Adrenal gland (tissue), 12 donors: ENCODE results near the gene ZNF366. TPM values are rescaled to one million over a fixed set of nuclear protein-coding genes. Genes with fewer than 3 reads are reported as not detected.
"Not testable (repeated sequence)": the region's sequence is repeated elsewhere in the genome, so short reads cannot be mapped to it uniquely, and the experiment has no call there.

Source experiments
- DNase-seq, 7 donors: peaks; one replicate each; pipeline ENCODE4 v3.0.0-alpha.2; 2019 to 2020
- H3K27ac ChIP-seq, 5 donors: fragments of 200-600 bp; sonication (generic) in 4 of 5; 1 replicate in 3 of 5; 2 replicates in 2 of 5; pipeline versions ENCODE4 v1.5.1 to v1.8.0; 2016 to 2020; ENCODE audit warnings: mild to moderate bottlenecking in 1 of 5
- H3K27me3 ChIP-seq: fragments of 200-600 bp; 2 replicates; pipeline ENCODE4 v1.8.0; 2021
- H3K36me3 ChIP-seq, 2 donors: fragments of 200-600 bp; replicated peaks in 1 of 2; 1 replicate in 1 of 2; 2 replicates in 1 of 2; pipeline versions ENCODE4 v1.5.1 to v1.8.0; 2018 to 2022
- H3K4me1 ChIP-seq, 2 donors: fragments of 200-600 bp; replicated peaks in 1 of 2; 1 replicate in 1 of 2; 2 replicates in 1 of 2; pipeline versions ENCODE4 v1.5.1 to v1.8.0; 2018 to 2021
- H3K4me3 ChIP-seq, 4 donors: fragments of 200-600 bp; sonication (generic) in 3 of 4; one replicate each; pipeline ENCODE4 v1.5.1; 2016 to 2018
- H3K9me3 ChIP-seq, 3 donors: fragments of 200-600 bp; sonication (generic) in 1 of 3; replicated peaks in 1 of 3; 1 replicate in 2 of 3; 2 replicates in 1 of 3; pipeline versions ENCODE4 v1.5.1 to v1.8.0; 2016 to 2021
- POLR2A ChIP-seq, 2 donors: fragments of 450-650 bp; IDR thresholded peaks; one replicate each; pipeline ENCODE4 v1.6.1; 2017; ENCODE audit warnings: antibody characterized with exemption in 2 of 2, mild to moderate bottlenecking in 2 of 2, moderate library complexity in 1 of 2
- WGBS, 4 donors: extraction: QIAGEN DNeasy Blood & Tissue Kit in 2 of 4; methylation state at CpG; one replicate each; pipeline versions ENCODE4 v1.1.5 to v1.1.7; 2013 to 2017; 5-methylcytosine and 5-hydroxymethylcytosine counted together
- intact Hi-C, 2 donors: fragments of 100-400 bp; cut with DNase I; formaldehyde crosslinking; loops; one replicate each; pipeline versions ENCODE4 v1.14.1 to v1.15.0; 2022 to 2023
- polyA plus RNA-seq, 3 donors: library from polyadenylated mRNA; stranded (reverse); fragments of 200-250 nt in 2 of 3; fragments of 350-450 nt in 1 of 3; fragmentation: Illumina TruSeq in 1 of 3; extraction: RNeasy Lipid Tissue Mini Kit (QIAGEN cat#74804) in 1 of 3; gene quantifications; one replicate each; pipeline ENCODE4 v1.2.3, GENCODE V29; 2013 to 2014
- total RNA-seq, 9 donors: library from RNA; depleted of rRNA in 4 of 9; stranded (reverse); fragments of >200 nt in 4 of 9; fragments of 120-200 nt in 1 of 9; fragmentation: NEBNext Ultra II Directional in 1 of 9; extraction: Animal tissue kit (Norgen Biotek cat#: 25700) in 1 of 9; gene quantifications; one replicate each; pipeline versions ENCODE4 v1.1.0 to v1.2.4, GENCODE V29; 2013 to 2023
- TF ChIP-seq, protein P1 (sequence below), 6 experiments: fragments of 450-650 bp in 4 of 6; fragments of 200-600 bp in 2 of 6; sonication (generic) in 1 of 6; IDR thresholded peaks; 1 replicate in 5 of 6; 2 replicates in 1 of 6; pipeline versions ENCODE4 v1.5.1 to v1.8.0; 2016 to 2021; ENCODE audit warnings: antibody characterized with exemption in 6 of 6, mild to moderate bottlenecking in 2 of 6, moderate library complexity in 1 of 6
- donor health status: healthy with polysubstance abuse.
- donor health status: Bipolar disorder and iron deficiency.
- donor health status: DM: yes; HTN: yes; CAD: no.
- donor health status: DM: no; HTN: no; CAD: no.
- donor health status: DM: no; HTN: no; CAD: no.
- donor health status: DM: yes; HTN: yes; CAD: no.

The ZNF366 gene
- total and polyA plus RNA-seq, 12 donors = 0.24 to 5.3 (median 2.6) TPM

DNA sequence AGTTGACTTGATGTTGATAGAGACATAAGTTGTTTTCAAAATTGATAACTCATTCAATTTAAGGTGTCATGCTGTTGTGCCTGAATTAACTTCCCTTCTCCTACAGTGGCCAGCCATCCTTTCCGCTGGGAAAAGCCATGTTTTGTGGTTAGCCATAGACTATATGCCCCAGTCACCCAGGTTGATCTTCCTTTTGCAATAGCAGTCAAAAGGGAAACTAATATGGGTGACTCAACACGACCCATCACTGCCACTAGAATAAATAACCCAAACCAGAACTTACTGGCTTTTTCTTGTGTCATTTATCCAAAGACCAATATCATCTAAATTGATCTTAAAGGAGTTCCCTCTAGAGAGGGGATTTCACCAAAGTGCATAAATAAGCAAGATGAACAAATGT lies 99.7 kb downstream of the ZNF366 start:
- no peak for DNase-seq
- TF ChIP-seq, protein P1, sequence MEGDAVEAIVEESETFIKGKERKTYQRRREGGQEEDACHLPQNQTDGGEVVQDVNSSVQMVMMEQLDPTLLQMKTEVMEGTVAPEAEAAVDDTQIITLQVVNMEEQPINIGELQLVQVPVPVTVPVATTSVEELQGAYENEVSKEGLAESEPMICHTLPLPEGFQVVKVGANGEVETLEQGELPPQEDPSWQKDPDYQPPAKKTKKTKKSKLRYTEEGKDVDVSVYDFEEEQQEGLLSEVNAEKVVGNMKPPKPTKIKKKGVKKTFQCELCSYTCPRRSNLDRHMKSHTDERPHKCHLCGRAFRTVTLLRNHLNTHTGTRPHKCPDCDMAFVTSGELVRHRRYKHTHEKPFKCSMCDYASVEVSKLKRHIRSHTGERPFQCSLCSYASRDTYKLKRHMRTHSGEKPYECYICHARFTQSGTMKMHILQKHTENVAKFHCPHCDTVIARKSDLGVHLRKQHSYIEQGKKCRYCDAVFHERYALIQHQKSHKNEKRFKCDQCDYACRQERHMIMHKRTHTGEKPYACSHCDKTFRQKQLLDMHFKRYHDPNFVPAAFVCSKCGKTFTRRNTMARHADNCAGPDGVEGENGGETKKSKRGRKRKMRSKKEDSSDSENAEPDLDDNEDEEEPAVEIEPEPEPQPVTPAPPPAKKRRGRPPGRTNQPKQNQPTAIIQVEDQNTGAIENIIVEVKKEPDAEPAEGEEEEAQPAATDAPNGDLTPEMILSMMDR (IDR thresholded peaks at IDR 0.05) = no peak
- TF ChIP-seq POLR2A (IDR thresholded peaks at IDR 0.05) = no peak
- H3K36me3 ChIP-seq = no peaks in the 10 kb centered on the region
- H3K4me1 ChIP-seq = no peaks in the 10 kb centered on the region
- H3K4me3 ChIP-seq = no peak overlapping the region
- intact Hi-C loops = loop anchor here in 1 of 2 donors (10.0 kb wide), 1 partner anchor 117 kb away; no protein-coding TSS in a partner anchor
- no peak overlapping the region for H3K27ac ChIP-seq
- no peaks in the 10 kb centered on the region for H3K27me3 ChIP-seq
- H3K9me3 ChIP-seq = no peaks in the 10 kb centered on the region
- 82 to 89% (median 85%) methylated on average over 2 of the region's 2 CpGs for WGBS, 4 donors

DNA sequence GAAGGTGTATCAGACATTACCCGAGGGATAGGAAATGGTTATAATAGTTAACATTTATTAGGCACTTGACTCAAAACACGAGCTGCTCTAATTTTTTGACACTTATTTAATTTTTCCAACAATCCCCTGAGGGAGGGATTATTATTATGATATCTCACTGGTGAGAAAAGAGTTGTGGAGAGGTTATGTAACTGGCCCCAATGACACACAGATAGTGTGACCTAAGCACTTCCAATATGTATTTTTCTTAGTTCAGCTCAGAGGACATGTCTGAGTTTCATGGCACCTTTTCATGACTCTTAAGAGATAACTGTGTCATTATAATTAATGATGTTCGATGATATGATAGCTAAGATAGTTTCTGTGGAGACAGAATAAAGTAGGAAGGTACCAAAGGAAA lies 100.1 kb downstream of the ZNF366 start:
- no peak for DNase-seq
- no peak for TF ChIP-seq POLR2A (IDR thresholded peaks at IDR 0.05)
- TF ChIP-seq, protein P1 (IDR thresholded peaks at IDR 0.05) = no peak
- Histone ChIP-seq H3K27ac (no peak overlapping the region), H3K4me1 (no peaks in the 10 kb centered on the region), H3K4me3 (no peak overlapping the region), H3K9me3 (no peaks in the 10 kb centered on the region), H3K27me3 (no peaks in the 10 kb centered on the region), H3K36me3 (no peaks in the 10 kb centered on the region)
- intact Hi-C loops = loop anchor here in 1 of 2 donors (10.0 kb wide), 1 partner anchor 118 kb away; no protein-coding TSS in a partner anchor
- 71 to 78% (median 78%) methylated on average over 3 of the region's 3 CpGs for WGBS, 4 donors

DNA sequence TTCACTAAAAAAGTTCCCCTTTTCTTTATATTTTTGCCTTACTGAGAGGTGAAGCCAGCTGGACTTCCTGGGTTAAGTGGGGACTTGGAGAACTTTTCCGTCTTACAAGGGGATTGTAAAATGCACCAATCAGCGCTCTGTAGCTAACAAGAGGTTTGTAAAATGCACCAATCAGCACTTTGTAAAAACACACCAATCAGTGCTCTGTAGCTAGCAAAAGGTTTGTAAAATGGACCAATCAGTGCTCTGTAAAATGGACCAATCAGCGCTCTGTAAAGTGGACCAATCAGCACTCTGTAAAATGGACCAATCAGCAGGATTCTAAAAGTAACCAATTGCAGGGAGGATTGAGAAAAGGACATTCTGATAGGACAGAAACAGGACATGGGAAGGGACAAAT lies 102.4 kb downstream of the ZNF366 start:
- WGBS, 4 donors = 86 to 95% (median 93%) methylated on average over 3 of the region's 3 CpGs
- not testable (repeated sequence) for H3K4me1 ChIP-seq
- intact Hi-C loops = loop anchor here in 1 of 2 donors (10.0 kb wide), 1 partner anchor 120 kb away; no protein-coding TSS in a partner anchor

DNA sequence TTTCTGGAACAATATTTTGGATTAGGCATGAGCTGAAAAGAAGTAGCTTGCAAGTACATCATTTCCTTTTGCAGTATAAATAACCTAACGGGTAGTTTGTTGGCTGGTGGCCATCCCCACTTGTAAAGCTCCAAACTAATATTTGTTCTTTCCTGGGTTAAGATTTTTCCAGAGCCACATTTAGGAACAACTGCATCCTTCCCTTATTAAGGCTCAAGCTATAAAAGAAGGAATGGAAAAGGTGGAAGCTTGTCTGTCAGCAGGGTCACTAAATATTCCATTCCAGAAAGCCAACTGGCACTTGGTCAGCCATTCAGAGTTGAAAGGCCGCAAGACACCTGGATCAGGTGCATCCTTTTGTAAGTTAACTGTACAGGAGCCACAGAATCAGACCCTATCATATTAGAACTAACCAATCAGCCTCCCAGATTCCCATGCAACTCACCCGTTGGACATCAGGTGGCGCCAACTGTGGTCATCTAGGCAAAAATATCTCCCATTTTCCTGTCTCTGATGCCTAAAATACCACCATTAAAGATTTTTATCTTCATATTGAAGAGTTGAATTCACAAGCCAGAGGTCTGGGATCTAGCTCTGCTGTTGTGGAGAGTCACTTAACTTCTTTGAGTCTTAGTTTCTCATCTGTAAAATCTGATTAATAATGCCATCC lies 104.1 kb downstream of the ZNF366 start:
- 63 to 64% (median 64%) methylated on average over 4 of the region's 4 CpGs for WGBS, 4 donors
- peak in 5 of 7 donors; percentile 28 to 70 (median 43) for DNase-seq
- no peaks in the 10 kb centered on the region for H3K36me3 ChIP-seq
- no peak for TF ChIP-seq POLR2A (IDR thresholded peaks at IDR 0.05)
- TF ChIP-seq, protein P1 (IDR thresholded peaks at IDR 0.05) = peak; percentile 19 to 52 (median 45)
- no peaks in the 10 kb centered on the region for H3K4me1 ChIP-seq
- no peak overlapping the region for H3K4me3 ChIP-seq
- peaks cover 0 to 8% (median 0%) of the 10 kb centered on the region in 3 donors for H3K9me3 ChIP-seq
- H3K27ac ChIP-seq = peak overlapping the region in 1 of 5 donors; percentile 41
- H3K27me3 ChIP-seq = no peaks in the 10 kb centered on the region
- intact Hi-C loops = loop anchor here in 1 of 2 donors (10.0 kb wide), 1 partner anchor 122 kb away; no protein-coding TSS in a partner anchor

More for the DNA sequence above, 102.4 kb downstream of the ZNF366 start:
- not testable (repeated sequence) for H3K9me3 ChIP-seq, DNase-seq, H3K27me3 ChIP-seq, H3K36me3 ChIP-seq, H3K27ac ChIP-seq, H3K4me3 ChIP-seq
